ENCODE results near the gene HOMER1. TPM values are rescaled to one million over a fixed set of nuclear protein-coding genes. Genes with fewer than 3 reads are reported as not detected.

Gene HOMER1
- total and polyA plus RNA-seq, 9 of the 15 experiments (the other 6 are each of a cell fraction or from before 2014, with no cell fraction given): 6.3 to 39.9 (median 9.9) TPM

GRCh38 chr5:79514391-79515105 is 614 bp upstream of the HOMER1 start (continued):
- TF ChIP-seq ZNF395 (CRISPR knock-in tag; IDR thresholded peaks at IDR 0.05): peak; percentile 29; the same call in 1 of the 2 replicates
- TF ChIP-seq PHF21A (IDR thresholded peaks at IDR 0.05; ENCODE audit: borderline replicate concordance, low read depth): no peak; the same call in 1 of the 2 replicates
- TF ChIP-seq FOXA1 (IDR thresholded peaks at IDR 0.05; ENCODE audit: borderline replicate concordance): no peak
- TF ChIP-seq KDM1A (IDR thresholded peaks at IDR 0.05): peak; percentile 35 to 59; a peak in 3 of 4 replicates
- TF ChIP-seq HEY1 (CRISPR knock-in tag; IDR thresholded peaks at IDR 0.05; ENCODE audit: borderline replicate concordance): no peak
- no peak for TF ChIP-seq FOXP1 (CRISPR knock-in tag; IDR thresholded peaks at IDR 0.05)
- peak; percentile 43 for TF ChIP-seq DACH1 (IDR thresholded peaks at IDR 0.05; ENCODE audit: partially characterized antibody)
- peak; percentile 9 to 84; a peak in 1 of 4 replicates for TF ChIP-seq ARNT (IDR thresholded peaks at IDR 0.05)
- TF ChIP-seq ETS2 (tag; IDR thresholded peaks at IDR 0.05; ENCODE audit: borderline replicate concordance, poor library complexity, severe bottlenecking): no peak
- TF ChIP-seq FOSL1 (tag; conservative IDR thresholded peaks at IDR 0.05): peak; percentile 67; the same call in 1 of the 2 replicates
- peak; percentile 69; the same call in 1 of the 2 replicates for TF ChIP-seq JUNB (CRISPR knock-in tag; conservative IDR thresholded peaks at IDR 0.05)
- peak; percentile 20; the same call in 1 of the 2 replicates for TF ChIP-seq ATF2 (CRISPR knock-in tag; IDR thresholded peaks at IDR 0.05)
- TF ChIP-seq SOX6 (IDR thresholded peaks at IDR 0.05): 0 out of 2 replicates have a peak, but pooled peaks have one; percentile 21
- TF ChIP-seq ZNF740 (CRISPR knock-in tag; IDR thresholded peaks at IDR 0.05): no peak
- TF ChIP-seq ZNF740 (tag; IDR thresholded peaks at IDR 0.05): no peak
- TF ChIP-seq KHSRP (IDR thresholded peaks at IDR 0.05): peak; percentile 96
- no peak for TF ChIP-seq THAP7 (CRISPR knock-in tag; IDR thresholded peaks at IDR 0.05)
- peak; percentile 9; the same call in 1 of the 2 replicates for TF ChIP-seq ZBTB33 (CRISPR knock-in tag; IDR thresholded peaks at IDR 0.05)
- peak; percentile 100 for TF ChIP-seq CREM (IDR thresholded peaks at IDR 0.05; ENCODE audit: low read depth)
